Memory B cell (primary cell): ENCODE data around the gene BANP.
"Not testable (repeated sequence)": the region's sequence is repeated elsewhere in the genome, so short reads cannot be mapped to it uniquely, and the experiment has no call there.

Source experiments
- ATAC-seq: fragments of 150-1000 bp; cut with Tn5 transposase; 2 replicates; pipeline ENCODE4 v1.10.0; 2021; ENCODE audit warnings: low read depth, mild to moderate bottlenecking, moderate library complexity
- DNase-seq, 2 donors: peaks; one replicate each; pipeline ENCODE4 v3.0.0; 2022; ENCODE audit warnings: low spot score in 2 of 2
- H3K27ac Mint-ChIP-seq: one replicate; pipeline ENCODE4 v1.8.0; 2022; ENCODE audit warnings: mild to moderate bottlenecking, moderate library complexity, mixed read lengths
- H3K27me3 Mint-ChIP-seq: one replicate; pipeline ENCODE4 v1.8.0; 2022; ENCODE audit warnings: mixed read lengths
- H3K36me3 Mint-ChIP-seq: one replicate; pipeline ENCODE4 v1.8.0; 2022; ENCODE audit warnings: mild to moderate bottlenecking, mixed read lengths
- H3K4me1 Mint-ChIP-seq: one replicate; pipeline ENCODE4 v1.8.0; 2022; ENCODE audit warnings: mixed read lengths
- H3K4me3 Mint-ChIP-seq: one replicate; pipeline ENCODE4 v1.8.0; 2022; ENCODE audit warnings: mild to moderate bottlenecking, moderate library complexity, mixed read lengths
- H3K9me3 Mint-ChIP-seq: one replicate; pipeline ENCODE4 v1.8.0; 2022; ENCODE audit warnings: mixed read lengths

Gene BANP

DNA sequence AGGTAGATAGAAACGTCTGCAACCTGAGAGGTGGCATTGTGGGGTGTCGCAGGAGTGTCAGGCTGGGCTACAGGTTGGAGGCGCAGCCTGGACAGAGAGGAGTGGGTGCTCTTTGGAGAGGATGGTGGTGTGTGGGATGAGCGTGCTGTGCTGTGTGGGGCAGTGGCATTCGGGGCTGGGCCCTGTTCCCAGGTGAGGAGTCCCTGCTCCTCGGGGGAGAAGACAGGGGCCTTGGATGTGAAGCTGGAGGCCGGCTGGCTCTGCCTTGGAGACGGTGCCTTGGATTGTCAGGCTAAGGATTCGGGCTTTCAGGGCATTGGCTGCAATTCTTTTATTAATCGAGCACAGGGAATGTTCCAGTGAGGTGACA is 69.3 kb downstream of the BANP start:
- Mint-ChIP-seq H3K4me1 (peaks cover 7% of the 10 kb centered on the region), H3K4me3 (no peak overlapping the region), H3K27ac (peak overlapping the region; percentile 75), H3K36me3 (peaks cover 17% of the 10 kb centered on the region), H3K9me3 (no peaks in the 10 kb centered on the region), H3K27me3 (no peaks in the 10 kb centered on the region)
- DNase-seq (no peak), ATAC-seq (no peak)

DNA sequence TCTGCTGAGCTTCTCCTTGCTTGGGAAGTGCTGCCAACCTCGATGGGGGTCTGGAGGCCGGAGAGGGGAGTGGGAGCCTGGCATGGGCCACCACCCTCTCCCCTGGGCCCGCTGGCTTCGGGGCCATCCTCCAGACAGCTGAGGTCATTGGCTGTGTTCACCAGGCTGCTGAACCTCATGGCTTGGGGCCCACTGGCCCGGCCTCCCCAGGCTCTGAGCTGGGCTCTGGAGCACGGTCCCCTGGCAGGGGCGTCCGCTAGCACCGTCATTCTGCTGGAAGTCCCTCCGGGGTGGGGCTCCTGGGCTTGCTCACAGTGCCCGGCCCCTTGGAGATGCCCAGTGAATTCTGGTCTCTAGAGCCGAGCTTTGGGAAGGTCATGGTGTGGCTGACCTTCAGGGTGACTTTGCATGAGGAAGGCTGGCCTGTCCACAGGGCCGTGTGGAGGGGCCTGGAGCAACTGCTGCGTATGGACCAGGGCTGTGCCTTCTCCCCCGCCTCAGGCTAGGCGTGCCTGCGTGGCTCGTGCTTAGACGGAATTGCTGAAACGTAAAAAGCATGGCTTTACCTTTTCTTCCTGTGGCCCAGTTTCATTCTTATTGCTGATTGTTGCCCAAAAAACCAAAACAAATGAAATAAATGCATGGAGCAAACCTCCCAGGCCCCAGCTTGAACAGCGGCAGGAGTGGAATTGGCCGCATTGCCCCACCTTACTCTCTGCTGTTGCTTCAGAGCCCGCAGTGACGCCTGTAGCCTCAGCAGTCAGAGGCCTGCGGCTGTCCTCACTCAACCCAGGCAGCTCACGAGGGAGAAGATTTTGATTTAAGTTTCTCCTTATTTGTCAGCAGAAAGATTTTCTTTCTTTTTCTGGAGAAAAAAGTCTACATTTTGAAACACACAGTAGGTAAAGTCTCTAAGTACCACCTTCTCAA is 70.1 kb downstream of the BANP start:
- not testable (repeated sequence) for H3K9me3 Mint-ChIP-seq, H3K4me1 Mint-ChIP-seq, ATAC-seq, H3K27ac Mint-ChIP-seq, H3K27me3 Mint-ChIP-seq, DNase-seq, H3K4me3 Mint-ChIP-seq
- H3K36me3 Mint-ChIP-seq: peaks cover 17% of the 10 kb centered on the region

DNA sequence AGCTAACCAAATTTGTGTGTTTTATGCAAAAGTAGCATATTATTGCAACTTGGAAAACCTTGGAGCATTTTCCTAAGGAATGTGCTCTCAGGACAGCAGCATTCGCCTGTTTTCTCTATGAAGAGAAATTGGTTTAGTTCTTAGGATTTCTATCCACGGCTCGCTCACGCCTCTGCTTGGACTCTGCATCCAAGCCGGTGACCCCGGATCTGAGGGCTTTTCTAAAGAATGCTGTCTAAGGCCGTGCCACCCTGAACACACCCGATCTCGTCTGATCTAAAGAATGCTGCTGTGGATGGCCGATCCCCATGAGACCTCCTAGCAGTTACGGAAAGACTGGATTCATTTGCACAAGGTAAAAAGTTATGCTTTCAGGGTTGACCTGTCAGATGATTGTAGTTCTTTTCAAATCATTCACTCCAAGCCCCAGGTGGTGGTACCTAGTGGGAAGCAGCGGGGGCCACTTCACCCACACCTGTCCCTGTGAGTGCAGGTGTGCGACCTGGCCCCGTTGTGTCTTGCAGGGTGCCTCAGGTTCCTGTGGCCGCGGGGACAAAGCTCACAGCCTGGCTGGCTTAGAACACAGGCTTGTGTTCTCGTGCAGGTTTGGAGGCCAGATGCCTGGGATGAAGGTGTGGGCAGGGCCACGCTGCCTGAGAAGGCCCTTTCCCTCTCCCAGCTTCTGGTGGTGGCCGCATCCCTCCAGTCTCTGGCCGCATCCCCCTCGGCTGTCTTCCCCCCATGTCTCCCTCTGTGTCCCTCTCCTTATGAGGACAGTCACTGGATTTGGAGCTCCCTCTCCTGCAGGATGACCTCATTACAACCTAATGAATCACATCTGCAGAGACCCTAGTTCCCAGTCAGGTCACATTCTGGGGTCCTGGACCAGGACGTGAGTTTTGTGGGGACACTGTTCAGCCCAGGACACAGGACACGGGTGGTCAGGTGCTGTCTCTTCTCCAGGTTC is 71.1 kb downstream of the BANP start:
- Mint-ChIP-seq H3K9me3 (no peaks in the 10 kb centered on the region), H3K36me3 (peaks cover 24% of the 10 kb centered on the region), H3K27me3 (no peaks in the 10 kb centered on the region), H3K27ac (no peak overlapping the region), H3K4me3 (no peak overlapping the region), H3K4me1 (peaks cover 11% of the 10 kb centered on the region)
- no peak for ATAC-seq
- DNase-seq: no peak

DNA sequence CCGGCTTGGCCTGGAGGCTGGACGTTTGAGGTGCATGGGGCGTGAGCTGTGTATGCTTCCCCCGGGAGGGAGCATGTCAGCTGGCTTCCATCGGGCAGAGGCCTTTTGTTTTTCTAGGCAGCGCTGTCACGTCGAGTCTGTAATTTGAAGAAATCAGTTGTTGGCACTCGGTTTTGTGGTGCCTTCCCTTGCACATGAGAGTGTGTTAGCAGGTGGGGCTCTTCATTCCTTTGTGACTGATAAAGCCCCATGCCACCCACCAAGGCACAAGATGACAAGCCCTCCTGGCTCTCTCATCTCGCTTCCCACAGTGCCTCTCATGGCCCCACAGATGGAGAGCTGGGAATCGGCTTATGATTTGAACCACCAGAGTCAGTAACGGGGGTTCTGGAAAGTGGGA is 72.1 kb downstream of the BANP start:
- Mint-ChIP-seq H3K4me1 (peaks cover 11% of the 10 kb centered on the region), H3K4me3 (no peak overlapping the region), H3K27me3 (no peaks in the 10 kb centered on the region), H3K27ac (no peak overlapping the region), H3K9me3 (no peaks in the 10 kb centered on the region), H3K36me3 (peaks cover 23% of the 10 kb centered on the region)
- ATAC-seq: no peak
- no peak for DNase-seq

GRCh38 chr16:88023786-88024185 is 72.6 kb downstream of the BANP start:
- DNase-seq: no peak
- Mint-ChIP-seq H3K36me3 (peaks cover 22% of the 10 kb centered on the region), H3K9me3 (no peaks in the 10 kb centered on the region), H3K27me3 (no peaks in the 10 kb centered on the region), H3K27ac (no peak overlapping the region), H3K4me3 (no peak overlapping the region), H3K4me1 (peaks cover 11% of the 10 kb centered on the region)
- no peak for ATAC-seq

GRCh38 chr16:88024491-88025085 is 73.4 kb downstream of the BANP start:
- peaks cover 20% of the 10 kb centered on the region for H3K36me3 Mint-ChIP-seq

GRCh38 chr16:88025086-88025492 is 73.9 kb downstream of the BANP start:
- DNase-seq, H3K9me3 Mint-ChIP-seq, H3K27me3 Mint-ChIP-seq, H3K4me3 Mint-ChIP-seq: not testable (repeated sequence)
- H3K36me3 Mint-ChIP-seq: peaks cover 21% of the 10 kb centered on the region
- peak overlapping the region; percentile 73 for H3K27ac Mint-ChIP-seq
- H3K4me1 Mint-ChIP-seq: peaks cover 11% of the 10 kb centered on the region
- ATAC-seq: peak; percentile 22

More at GRCh38 chr16:88024491-88025085, 73.4 kb downstream of the BANP start:
- not testable (repeated sequence) for DNase-seq, H3K9me3 Mint-ChIP-seq, H3K27me3 Mint-ChIP-seq, H3K27ac Mint-ChIP-seq, H3K4me3 Mint-ChIP-seq, ATAC-seq
- H3K4me1 Mint-ChIP-seq: peaks cover 11% of the 10 kb centered on the region

GRCh38 chr16:88025828-88026555 is 74.8 kb downstream of the BANP start:
- not testable (repeated sequence) for H3K27me3 Mint-ChIP-seq, DNase-seq, H3K9me3 Mint-ChIP-seq, H3K4me1 Mint-ChIP-seq, ATAC-seq, H3K4me3 Mint-ChIP-seq
- Mint-ChIP-seq H3K36me3 (peaks cover 19% of the 10 kb centered on the region), H3K27ac (peak overlapping the region; percentile 73)

- H3K27ac Mint-ChIP-seq: peak overlapping the region; percentile 69
- no peak overlapping the region for H3K4me3 Mint-ChIP-seq
- no peak for ATAC-seq
- DNase-seq: no peak
- no peaks in the 10 kb centered on the region for H3K27me3 Mint-ChIP-seq
- H3K36me3 Mint-ChIP-seq: peaks cover 20% of the 10 kb centered on the region
- no peaks in the 10 kb centered on the region for H3K9me3 Mint-ChIP-seq
- H3K4me1 Mint-ChIP-seq: peaks cover 8% of the 10 kb centered on the region
Observed at GRCh38 chr16:88026964-88027938, 76.0 kb downstream of the BANP start.

DNA sequence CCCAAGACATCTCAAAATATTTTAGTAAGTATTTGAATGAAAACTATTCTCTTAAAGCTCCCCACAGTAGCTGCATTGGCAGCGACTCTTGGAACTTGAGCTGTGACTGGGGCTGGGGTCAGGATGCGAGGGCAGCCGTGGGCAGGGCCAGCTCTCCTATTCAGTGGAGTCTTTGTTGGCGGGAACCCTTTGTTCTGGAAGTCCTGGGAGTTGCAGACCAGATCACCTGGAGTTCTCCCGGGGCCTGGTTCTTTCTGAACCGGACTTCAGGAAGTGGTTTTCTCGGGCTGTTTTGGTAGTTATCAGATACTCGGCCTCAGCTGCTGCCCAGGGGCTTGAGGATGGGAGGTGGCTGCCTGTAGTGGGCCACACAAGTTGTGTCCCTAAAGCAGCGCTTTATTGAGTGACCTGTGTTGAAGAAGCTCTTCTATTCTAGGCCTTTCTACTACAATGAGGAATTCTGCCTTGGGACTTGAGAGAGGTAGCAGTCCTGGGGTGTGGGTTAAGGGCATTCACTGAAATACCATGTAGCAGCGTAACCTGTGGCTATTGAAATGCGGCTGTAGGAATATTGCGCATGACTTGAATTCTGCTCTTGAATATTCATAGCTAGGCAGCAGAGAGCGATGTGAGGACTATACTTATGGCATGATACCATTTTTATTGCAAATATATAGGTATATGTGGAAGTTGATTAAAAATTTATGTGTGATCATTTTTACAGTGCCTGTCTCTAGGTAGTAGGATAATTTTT is 77.1 kb downstream of the BANP start:
- not testable (repeated sequence) for H3K4me3 Mint-ChIP-seq, H3K27me3 Mint-ChIP-seq, H3K4me1 Mint-ChIP-seq, DNase-seq, H3K9me3 Mint-ChIP-seq, H3K27ac Mint-ChIP-seq, ATAC-seq
- peaks cover 17% of the 10 kb centered on the region for H3K36me3 Mint-ChIP-seq

DNA sequence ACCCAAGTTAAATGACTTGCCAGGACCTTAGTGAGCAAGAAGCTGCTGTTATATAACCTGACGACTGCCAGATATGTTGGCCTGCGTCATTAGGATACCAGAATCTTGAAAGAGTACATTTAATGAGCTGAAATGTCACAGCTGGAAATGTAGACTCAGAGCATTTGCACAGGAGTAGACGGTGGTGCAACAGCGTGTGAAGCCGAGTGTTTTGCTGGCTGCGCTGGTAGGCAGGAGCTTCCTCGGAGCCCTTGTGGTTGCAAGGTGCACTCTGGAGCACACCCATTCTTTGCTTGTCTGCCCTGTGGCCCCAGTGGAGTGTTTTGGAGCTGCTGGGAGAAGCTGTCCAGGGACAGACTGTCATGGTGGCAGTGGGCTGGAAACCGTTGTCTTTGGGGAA is 79.3 kb downstream of the BANP start:
- ATAC-seq (no peak), DNase-seq (no peak)
- Mint-ChIP-seq H3K4me1 (peaks cover 4% of the 10 kb centered on the region), H3K36me3 (peaks cover 21% of the 10 kb centered on the region), H3K27ac (peak overlapping the region; percentile 29), H3K9me3 (no peaks in the 10 kb centered on the region), H3K27me3 (no peaks in the 10 kb centered on the region), H3K4me3 (no peak overlapping the region)

GRCh38 chr16:88030961-88031360 is 79.7 kb downstream of the BANP start:
- DNase-seq, H3K4me1 Mint-ChIP-seq, ATAC-seq, H3K4me3 Mint-ChIP-seq, H3K9me3 Mint-ChIP-seq, H3K27me3 Mint-ChIP-seq: not testable (repeated sequence)
- peak overlapping the region; percentile 29 for H3K27ac Mint-ChIP-seq
- H3K36me3 Mint-ChIP-seq: peaks cover 24% of the 10 kb centered on the region
